Pons (tissue), 1 donor: Measurements from ENCODE around the gene ATP8B2.
A peak's percentile ranks its signal among the peaks of the same experiment; 100 is the strongest.
"Not testable (repeated sequence)": the region's sequence is repeated elsewhere in the genome, so short reads cannot be mapped to it uniquely, and the experiment has no call there.

Experiments
- DNase-seq: peaks from one replicate; pipeline ENCODE4 v3.0.0-alpha.2; 2016; ENCODE audit warnings: low spot score

Gene ATP8B2

DNA sequence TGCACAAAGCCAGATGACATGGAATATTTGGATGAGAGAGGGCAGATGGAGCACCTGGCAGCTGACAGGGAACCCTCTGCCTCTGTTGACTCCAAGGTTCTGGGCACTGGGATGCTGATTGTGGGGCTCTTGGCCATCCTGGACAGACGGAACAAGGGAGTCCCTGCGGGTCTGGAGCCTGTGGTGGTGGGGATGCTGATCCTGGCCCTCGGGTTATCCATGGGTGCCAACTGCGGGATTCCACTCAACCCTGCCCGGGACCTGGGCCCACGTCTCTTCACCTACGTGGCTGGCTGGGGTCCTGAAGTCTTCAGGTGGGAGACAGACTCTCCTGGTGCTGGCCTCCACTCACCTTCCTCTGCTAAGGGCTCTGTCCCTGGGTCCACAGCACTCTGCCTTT, 1.8 kb upstream of the ATP8B2 start:
- DNase-seq, result no peak

DNA sequence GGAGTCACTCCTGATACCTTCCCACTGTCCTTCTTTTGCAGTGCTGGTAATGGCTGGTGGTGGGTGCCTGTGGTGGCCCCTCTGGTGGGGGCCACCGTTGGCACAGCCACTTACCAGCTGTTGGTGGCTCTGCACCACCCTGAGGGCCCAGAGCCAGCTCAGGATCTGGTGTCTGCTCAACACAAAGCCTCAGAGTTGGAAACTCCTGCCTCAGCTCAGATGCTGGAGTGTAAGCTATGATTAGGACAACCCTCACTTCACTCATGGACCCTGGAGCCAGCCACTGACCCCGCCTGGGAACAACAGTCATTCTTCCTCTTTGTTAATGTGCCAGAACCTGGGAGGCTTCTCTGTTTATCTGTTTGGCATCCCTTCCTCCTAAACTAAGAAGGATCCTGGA, 1.1 kb upstream of the ATP8B2 start:
- no peak for DNase-seq

GRCh38 chr1:154325583-154326545, 539 bp downstream of the ATP8B2 start:
- peak; percentile 61 for DNase-seq

DNA sequence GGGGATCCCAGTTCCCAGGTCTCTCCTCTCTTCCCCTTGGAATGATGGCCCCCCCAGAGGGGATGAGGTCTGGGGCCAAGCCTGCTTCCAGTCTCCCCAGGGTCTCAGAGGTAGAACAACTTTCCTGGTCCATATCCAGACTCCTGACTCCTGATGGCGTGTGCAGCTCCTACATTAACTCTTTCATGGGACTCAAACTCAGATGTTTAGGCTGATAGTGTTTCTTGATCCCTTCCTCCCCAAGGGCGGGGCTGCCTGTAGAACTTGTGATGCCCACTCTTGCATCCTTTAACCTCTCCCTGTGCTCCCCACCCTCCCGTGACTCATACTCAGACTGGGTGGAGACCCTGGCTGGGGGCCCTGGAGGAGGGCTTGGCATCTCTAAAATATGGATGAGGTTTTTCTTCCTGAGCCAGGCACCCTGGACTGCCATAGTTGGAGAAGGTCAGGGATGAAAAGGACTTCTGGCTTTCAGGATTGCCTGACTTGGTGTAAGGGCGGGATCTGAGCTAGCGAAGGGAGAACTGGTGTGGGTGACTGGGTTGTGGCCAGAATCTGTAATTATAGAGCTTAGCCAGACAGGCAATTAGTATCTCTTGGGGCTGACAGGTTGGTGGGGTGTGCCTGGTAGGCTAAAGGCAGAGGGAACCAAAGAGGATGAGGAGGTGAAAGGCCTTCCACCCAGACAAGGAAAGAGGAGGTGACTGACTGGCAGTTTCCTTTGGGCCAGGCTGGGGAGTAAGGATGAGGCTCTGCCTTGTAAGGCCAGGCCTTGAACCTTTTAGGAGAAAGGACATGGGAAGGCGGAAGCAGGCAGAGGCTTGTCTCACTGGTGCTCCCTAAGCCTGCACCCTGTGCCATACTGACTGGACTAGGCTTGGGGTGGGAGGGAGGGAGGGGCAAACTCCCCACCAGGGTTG, 1.5 kb downstream of the ATP8B2 start:
- no peak for DNase-seq

DNA sequence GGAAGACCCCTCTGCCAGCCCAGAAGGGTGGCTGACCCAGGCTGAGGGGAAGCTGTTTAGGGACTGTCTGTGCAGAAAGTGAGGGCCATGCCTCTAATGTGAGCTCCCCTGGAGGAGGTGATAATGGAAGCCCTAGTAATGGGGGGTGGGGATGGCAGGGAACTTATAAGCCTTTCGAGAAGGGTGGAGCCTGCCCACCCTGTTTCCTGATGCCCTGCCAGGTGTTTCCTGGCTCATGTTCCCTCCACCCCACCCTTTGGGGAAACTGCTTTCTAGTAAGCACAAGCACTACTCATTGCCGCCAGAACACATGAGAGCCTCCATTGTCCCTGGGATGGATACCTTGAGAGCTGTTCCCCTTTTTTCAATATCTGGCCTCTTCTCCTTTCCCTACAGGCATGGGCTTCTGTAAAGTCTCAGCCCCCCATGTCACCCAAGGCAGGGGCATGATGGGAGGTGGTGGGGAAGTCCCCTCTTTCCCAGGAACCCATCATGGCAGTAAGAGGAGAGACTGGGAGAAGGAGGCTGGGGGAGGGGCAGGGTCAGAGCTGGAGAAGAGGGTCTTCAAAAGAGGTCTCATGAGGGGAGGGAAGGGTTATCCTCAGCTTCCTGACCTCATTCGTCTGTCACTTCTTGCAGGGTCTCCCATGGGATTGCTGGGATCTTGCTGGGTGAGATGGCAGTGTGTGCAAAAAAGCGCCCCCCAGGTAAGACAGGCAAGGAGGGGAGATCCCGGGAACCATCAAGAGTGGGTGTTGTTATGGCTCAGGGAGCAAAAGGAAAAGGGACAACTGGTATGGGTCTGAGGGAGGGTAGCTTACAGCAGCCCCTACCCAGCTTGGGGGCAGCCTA, 2.4 kb downstream of the ATP8B2 start:
- DNase-seq, result no peak

- peak; percentile 41 for DNase-seq
These were observed 3.2 kb downstream of the ATP8B2 start for GRCh38 chr1:154328318-154329151.

DNA sequence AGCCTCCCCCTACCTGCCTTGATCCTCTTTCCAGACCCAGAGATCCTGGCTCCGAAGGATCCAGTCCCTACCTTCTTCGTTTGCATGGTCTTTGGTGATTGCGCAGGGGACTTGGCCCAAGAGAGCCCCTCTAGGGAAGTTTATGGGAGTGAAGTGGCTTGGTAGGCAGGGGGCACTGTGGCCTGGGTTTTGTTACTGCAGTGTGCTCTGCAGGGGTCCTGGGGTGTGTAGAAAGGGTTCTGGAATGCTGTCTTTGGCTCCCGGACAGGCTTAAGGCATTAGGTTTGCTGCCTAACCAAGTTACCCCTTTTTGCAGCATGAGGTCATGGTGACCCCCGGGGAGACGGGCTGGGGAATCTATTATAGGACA, 3.8 kb downstream of the ATP8B2 start:
- no peak for DNase-seq

GRCh38 chr1:154329551-154330131, 4.3 kb downstream of the ATP8B2 start:
- DNase-seq, result peak; percentile 20

DNA sequence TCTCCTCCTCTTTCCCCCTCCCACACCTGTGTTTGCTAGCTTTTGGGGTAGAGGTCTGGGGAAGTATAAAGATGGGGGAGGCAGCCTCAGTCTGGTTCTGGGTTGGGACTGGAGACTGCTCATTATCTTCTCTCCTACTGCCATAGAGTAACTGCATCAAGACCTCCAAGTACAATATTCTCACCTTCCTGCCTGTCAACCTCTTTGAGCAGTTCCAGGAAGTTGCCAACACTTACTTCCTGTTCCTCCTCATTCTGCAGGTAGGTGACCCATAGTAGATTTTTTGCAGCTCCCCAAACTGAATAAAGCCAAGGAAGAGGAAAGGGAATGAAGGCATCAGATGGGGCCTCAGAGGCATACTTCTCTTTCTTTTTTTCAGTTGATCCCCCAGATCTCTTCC, 5.3 kb downstream of the ATP8B2 start:
- DNase-seq, result no peak

DNA sequence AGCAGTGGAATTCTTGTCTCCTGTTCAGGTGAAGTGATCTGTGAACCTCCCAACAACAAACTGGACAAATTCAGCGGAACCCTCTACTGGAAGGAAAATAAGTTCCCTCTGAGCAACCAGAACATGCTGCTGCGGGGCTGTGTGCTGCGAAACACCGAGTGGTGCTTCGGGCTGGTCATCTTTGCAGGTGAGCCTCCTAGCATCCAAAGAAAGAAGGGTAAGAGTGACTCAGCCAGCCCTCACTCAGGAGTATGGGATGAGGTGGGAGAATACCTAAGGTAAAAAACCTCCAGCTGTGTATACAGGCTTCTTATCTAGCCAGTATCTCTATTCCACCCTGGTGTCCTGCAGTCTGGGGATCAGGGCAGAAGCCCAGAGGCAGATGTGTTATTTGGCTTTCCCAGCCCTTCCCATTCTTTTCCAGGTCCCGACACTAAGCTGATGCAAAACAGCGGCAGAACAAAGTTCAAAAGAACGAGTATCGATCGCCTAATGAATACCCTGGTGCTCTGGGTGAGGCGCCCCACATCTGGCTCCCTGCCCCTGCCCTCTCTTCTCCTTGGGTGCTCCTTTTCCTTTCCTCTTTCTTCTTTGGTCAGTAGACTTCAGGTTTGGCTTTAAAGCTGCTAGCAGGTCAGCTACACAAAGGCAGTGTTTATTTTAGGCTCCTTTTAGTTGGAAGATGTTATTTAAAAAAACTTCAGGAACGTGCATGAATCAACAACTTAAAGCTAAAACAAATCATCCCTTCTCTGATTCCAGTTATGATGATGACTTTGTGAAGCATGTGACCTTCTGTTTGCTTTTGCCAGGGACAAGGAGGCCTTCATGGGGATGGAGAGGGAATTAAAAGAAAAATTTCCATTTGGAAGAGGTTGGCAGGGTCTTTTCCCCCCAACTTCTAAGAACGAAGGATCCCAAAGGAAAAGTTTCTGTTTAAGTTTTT, 9.0 kb downstream of the ATP8B2 start:
- DNase-seq, result no peak

DNA sequence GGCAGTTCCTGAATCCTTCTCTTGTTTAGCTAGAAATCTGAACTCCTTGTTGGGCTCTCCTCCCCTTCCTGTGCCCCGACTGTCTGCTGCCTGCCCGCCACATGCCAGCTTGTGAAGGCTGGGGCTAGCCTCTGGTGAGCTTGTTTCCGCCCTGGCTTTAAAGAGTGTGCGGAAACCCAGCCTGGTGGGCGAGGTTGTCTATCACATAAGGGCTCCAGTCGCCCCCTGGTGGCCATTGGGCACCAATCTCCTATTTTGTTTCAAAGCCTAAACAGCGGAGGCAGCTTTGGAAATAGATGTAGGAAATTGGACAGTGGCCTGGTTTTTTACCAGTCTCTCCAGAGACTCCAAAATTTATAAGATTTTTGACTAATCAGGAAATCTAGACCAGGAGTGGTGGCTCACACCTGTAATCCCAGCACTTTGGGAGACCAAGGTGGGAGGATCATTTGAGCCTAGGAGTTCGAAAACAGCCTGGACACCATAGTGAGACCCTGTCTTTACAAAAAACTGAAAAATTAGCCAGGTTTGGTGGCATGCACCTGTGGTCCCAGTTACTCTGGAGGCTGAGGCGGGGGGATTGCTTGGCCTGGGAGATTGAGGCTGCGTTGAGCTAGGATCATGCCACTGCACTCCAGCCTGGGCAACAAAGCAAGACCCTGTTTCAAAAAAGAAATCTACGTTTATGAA, 9.8 kb downstream of the ATP8B2 start:
- peak; percentile 74 for DNase-seq

- no peak for DNase-seq
These were observed 12.0 kb downstream of the ATP8B2 start for GRCh38 chr1:154337253-154337894.

DNA sequence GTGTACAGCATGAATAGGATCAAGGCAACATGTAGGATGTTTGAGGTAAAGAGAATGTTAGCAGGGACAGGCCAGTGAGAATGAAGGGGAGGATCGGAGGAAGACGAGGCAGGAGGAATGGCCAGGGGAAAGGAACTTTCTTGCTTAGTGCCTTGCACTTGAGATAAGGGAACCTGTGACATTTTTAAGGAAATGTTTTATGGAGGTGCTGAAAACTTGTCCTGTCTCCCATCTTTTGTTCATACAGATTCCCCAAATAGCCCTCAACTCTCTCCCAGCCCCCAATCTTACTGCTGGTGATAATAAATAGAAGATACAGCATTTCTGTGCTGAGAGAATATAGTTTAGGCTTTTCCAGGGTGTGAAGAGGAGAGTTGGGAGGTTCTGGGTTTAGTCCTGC, 13.6 kb downstream of the ATP8B2 start:
- DNase-seq, result no peak

- DNase-seq, result not testable (repeated sequence)
These were observed 16.0 kb downstream of the ATP8B2 start for GRCh38 chr1:154341366-154341765.

- DNase-seq, result no peak
These were observed 16.8 kb downstream of the ATP8B2 start for GRCh38 chr1:154342132-154342531.

- no peak for DNase-seq
These were observed 17.6 kb downstream of the ATP8B2 start for GRCh38 chr1:154342836-154343472.

- peak; percentile 11 for DNase-seq
These were observed 19.9 kb downstream of the ATP8B2 start for GRCh38 chr1:154344977-154345837.
